Lower leg skin (tissue), 3 donors: Measurements from ENCODE around the gene DICER1.

Experiments used
- CTCF ChIP-seq, 3 donors: fragments of 450-650 bp; IDR thresholded peaks; one replicate each; pipeline ENCODE4 v1.5.1; 2016; ENCODE audit warnings: antibody characterized with exemption in 3 of 3, mild to moderate bottlenecking in 3 of 3, moderate library complexity in 2 of 3
- POLR2A ChIP-seq, 2 donors: fragments of 450-650 bp; IDR thresholded peaks; one replicate each; pipeline ENCODE4 v1.6.1; 2016 to 2017; ENCODE audit warnings: antibody characterized with exemption in 2 of 2, mild to moderate bottlenecking in 1 of 2, moderate library complexity in 1 of 2

DNA sequence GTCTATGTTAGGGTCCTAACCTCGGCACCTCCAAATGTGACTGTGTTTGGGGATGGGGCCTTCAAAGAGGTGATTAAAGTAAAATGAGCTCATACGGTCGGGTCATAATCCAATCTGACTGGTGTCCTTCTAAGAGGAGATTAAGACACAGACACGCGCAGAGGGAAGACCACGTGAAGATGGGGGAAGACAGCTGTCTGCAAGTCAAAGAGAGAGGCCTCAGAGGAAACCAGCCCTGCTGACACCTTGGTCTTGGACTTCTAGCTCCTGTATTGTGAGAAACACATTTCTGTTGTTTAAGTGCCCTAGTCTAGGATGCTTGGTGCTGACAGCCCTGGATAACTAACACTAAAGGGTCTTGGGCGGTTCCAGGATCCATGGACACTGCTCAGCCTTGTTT, 109.6 kb downstream of the DICER1 start:
- TF ChIP-seq CTCF (IDR thresholded peaks at IDR 0.05) (no peak), POLR2A (IDR thresholded peaks at IDR 0.05) (no peak)
